Pancreas (tissue), 10 donors: ENCODE data around the gene FYCO1. TPM values are rescaled to one million over a fixed set of nuclear protein-coding genes. Genes with fewer than 3 reads are reported as not detected.

Experiments
- ATAC-seq, 4 donors: fragments of 200-7000 bp; cut with Tn5 transposase; one replicate each; pipeline versions ENCODE4 v1.8.0 to v1.9.1; 2020; ENCODE audit warnings: mild to moderate bottlenecking in 4 of 4, moderate library complexity in 4 of 4
- DNase-seq, 6 donors: peaks; one replicate each; pipeline ENCODE4 v3.0.0-alpha.2; 2020
- FAIRE-seq: peaks from 2 replicates; lab custom pipeline; 2012; peaks lifted over from hg19 to GRCh38; lab: Jason Lieb, UNC
- H3K27ac ChIP-seq, 4 donors: fragments of 200-600 bp; sonication (generic); 1 replicate in 3 of 4; 2 replicates in 1 of 4; pipeline versions ENCODE4 v1.5.0 to v1.8.0; 2020
- H3K27me3 ChIP-seq, 4 donors: fragments of 200-600 bp; one replicate each; pipeline ENCODE4 v1.8.0; 2021
- H3K36me3 ChIP-seq, 3 donors: fragments of 200-600 bp; sonication (generic) in 1 of 3; one replicate each; pipeline versions ENCODE4 v1.5.0 to v1.8.0; 2020 to 2021
- H3K4me1 ChIP-seq, 3 donors: fragments of 200-600 bp; one replicate each; pipeline ENCODE4 v1.8.0; 2021
- H3K4me3 ChIP-seq, 4 donors: fragments of 200-600 bp; sonication (generic) in 2 of 4; one replicate each; pipeline versions ENCODE4 v1.5.0 to v1.8.0; 2020 to 2021
- H3K9me3 ChIP-seq, 4 donors: fragments of 200-600 bp; one replicate each; pipeline ENCODE4 v1.8.0; 2021
- WGBS, 2 donors: extraction: QIAGEN DNeasy Blood & Tissue Kit; methylation state at CpG; one replicate each; pipeline ENCODE4 v1.1.7; 2013; 5-methylcytosine and 5-hydroxymethylcytosine counted together
- intact Hi-C, 3 donors: fragments of 100-400 bp; cut with DNase I; formaldehyde crosslinking; loops; one replicate each; pipeline versions ENCODE4 v1.11.1 to v1.14.2; 2022
- polyA plus RNA-seq, 2 donors: library from polyadenylated mRNA; stranded (reverse); fragments of 200-250 nt; gene quantifications; one replicate each; pipeline ENCODE4 v1.2.3, GENCODE V29; 2013
- total RNA-seq, 6 donors: library from RNA; stranded (reverse); fragmentation: NEBNext Ultra II Directional in 4 of 6; extraction: Animal tissue kit (Norgen Biotek cat#: 25700) in 4 of 6; gene quantifications; one replicate each; pipeline versions ENCODE4 v1.2.1 to v1.2.4, GENCODE V29; 2021 to 2023
- TF ChIP-seq, protein P1 (sequence below), 4 donors: fragments of 200-600 bp; sonication (generic) in 3 of 4; IDR thresholded peaks; one replicate each; pipeline versions ENCODE4 v1.5.0 to v1.8.0; 2021; ENCODE audit warnings: antibody characterized with exemption in 4 of 4
- donor health status: healthy with polysubstance abuse.
- donor health status: DM: no; HTN: no; CAD: no; lungs with moderate emphysema.
- donor health status: DM: no; HTN: no; CAD: no.
- donor health status: control.
- donor health status: control.
- donor health status: Bipolar disorder and iron deficiency.
- donor health status: DM: yes; HTN: yes; CAD: no.
- donor health status: DM: no; HTN: no; CAD: no.
- donor health status: DM: no; HTN: no; CAD: no.
- donor health status: DM: yes; HTN: yes; CAD: no.

Gene FYCO1
- total and polyA plus RNA-seq, 8 donors: 9.3 to 25.1 (median 15.7) TPM

GRCh38 chr3:45896956-45897355 is 98.7 kb downstream of the FYCO1 start:
- Histone ChIP-seq H3K36me3 (no peaks in the 10 kb centered on the region), H3K9me3 (no peaks in the 10 kb centered on the region), H3K4me1 (no peaks in the 10 kb centered on the region), H3K27ac (no peak overlapping the region), H3K4me3 (no peak overlapping the region), H3K27me3 (no peaks in the 10 kb centered on the region)
- intact Hi-C loops: no loop called here
- TF ChIP-seq, protein P1, sequence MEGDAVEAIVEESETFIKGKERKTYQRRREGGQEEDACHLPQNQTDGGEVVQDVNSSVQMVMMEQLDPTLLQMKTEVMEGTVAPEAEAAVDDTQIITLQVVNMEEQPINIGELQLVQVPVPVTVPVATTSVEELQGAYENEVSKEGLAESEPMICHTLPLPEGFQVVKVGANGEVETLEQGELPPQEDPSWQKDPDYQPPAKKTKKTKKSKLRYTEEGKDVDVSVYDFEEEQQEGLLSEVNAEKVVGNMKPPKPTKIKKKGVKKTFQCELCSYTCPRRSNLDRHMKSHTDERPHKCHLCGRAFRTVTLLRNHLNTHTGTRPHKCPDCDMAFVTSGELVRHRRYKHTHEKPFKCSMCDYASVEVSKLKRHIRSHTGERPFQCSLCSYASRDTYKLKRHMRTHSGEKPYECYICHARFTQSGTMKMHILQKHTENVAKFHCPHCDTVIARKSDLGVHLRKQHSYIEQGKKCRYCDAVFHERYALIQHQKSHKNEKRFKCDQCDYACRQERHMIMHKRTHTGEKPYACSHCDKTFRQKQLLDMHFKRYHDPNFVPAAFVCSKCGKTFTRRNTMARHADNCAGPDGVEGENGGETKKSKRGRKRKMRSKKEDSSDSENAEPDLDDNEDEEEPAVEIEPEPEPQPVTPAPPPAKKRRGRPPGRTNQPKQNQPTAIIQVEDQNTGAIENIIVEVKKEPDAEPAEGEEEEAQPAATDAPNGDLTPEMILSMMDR (IDR thresholded peaks at IDR 0.05): no peak
- ATAC-seq: no peak
- no peak for FAIRE-seq
- WGBS, 2 donors: 76 to 89% methylated on average over 3 of the region's 3 CpGs
- DNase-seq: no peak

DNA sequence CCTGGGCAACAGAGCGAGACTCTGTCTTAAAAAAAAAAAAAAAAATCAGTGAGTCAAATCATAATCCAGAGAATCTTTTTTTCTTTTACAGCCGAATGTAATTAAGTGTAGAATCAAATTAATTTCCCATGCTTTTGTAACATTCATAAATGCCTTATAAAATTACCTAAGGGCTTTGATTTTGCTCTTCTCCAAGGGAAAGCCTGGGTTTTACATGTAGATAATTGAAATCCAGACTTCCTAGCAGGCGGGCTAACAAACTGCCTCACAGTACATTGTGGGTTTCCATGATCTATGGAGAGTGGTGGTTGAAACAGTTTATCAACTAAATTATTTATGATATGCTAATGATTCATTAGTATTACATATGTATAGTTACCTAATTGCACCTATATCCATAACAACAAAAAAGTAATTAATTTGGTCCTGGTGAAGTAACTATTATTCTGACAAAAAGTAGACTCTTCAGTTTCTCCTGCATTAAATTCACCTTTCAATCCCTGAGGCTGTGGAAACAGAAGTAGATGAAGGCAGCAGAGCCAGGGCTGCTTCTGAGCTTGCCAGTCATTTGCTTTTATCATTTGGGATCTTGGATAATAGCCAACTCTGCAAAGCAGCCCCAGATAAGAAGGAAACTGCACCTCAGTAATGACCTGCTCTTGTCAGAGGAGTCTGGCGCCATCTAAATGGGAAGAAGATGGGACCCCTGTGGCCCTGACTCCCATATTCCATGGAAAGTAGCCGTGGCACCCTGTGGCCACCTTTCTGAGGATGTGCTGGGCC is 99.7 kb downstream of the FYCO1 start:
- FAIRE-seq (no peak), DNase-seq (no peak), ATAC-seq (no peak)
- Histone ChIP-seq H3K4me1 (no peaks in the 10 kb centered on the region), H3K36me3 (no peaks in the 10 kb centered on the region), H3K9me3 (no peaks in the 10 kb centered on the region), H3K27me3 (no peaks in the 10 kb centered on the region), H3K27ac (no peak overlapping the region), H3K4me3 (no peak overlapping the region)
- intact Hi-C loops: no loop called here
- 91 to 98% methylated on average over 5 of the region's 5 CpGs for WGBS, 2 donors
- TF ChIP-seq, protein P1 (IDR thresholded peaks at IDR 0.05): no peak

- WGBS, 2 donors: 76 to 89% methylated on average over 6 of the region's 6 CpGs
- intact Hi-C loops: no loop called here
- ATAC-seq (no peak), DNase-seq (no peak), FAIRE-seq (no peak)
- TF ChIP-seq, protein P1 (IDR thresholded peaks at IDR 0.05): no peak
- Histone ChIP-seq H3K36me3 (no peaks in the 10 kb centered on the region), H3K4me1 (no peaks in the 10 kb centered on the region), H3K27ac (no peak overlapping the region), H3K9me3 (no peaks in the 10 kb centered on the region), H3K27me3 (no peaks in the 10 kb centered on the region), H3K4me3 (no peak overlapping the region)
Observed at GRCh38 chr3:45894015-45894414, 101.6 kb downstream of the FYCO1 start.

GRCh38 chr3:45892161-45892560 is 103.5 kb downstream of the FYCO1 start:
- no peak for DNase-seq
- WGBS, 2 donors: 96 to 97% methylated on average over 1 of the region's 1 CpG
- no peaks in the 10 kb centered on the region for H3K27me3 ChIP-seq
- TF ChIP-seq, protein P1 (IDR thresholded peaks at IDR 0.05): no peak
- no peaks in the 10 kb centered on the region for H3K36me3 ChIP-seq
- no peak overlapping the region for H3K27ac ChIP-seq
- intact Hi-C loops: no loop called here
- no peak overlapping the region for H3K4me3 ChIP-seq
- no peaks in the 10 kb centered on the region for H3K9me3 ChIP-seq
- no peak for ATAC-seq
- no peaks in the 10 kb centered on the region for H3K4me1 ChIP-seq
- no peak for FAIRE-seq

DNA sequence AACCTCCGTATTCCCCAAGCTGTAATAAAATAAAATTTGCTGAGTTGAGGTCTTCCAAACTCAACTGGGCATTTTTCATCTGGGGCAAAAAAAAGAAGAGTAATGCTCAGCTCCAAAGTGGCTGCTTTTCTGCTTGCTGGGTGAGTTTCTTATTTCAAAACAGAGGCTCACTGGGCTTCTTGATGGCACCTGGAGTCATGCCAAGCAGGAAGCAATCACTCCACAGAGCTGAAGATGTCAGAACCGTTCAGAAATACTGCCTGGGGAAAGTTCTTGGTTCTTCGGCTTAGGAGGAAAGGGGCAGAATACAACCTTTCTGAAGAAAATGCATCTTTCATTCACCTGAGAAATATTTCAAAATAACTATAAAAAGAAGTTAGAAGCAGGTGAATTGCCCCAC is 105.2 kb downstream of the FYCO1 start:
- no peak overlapping the region for H3K4me3 ChIP-seq
- TF ChIP-seq, protein P1 (IDR thresholded peaks at IDR 0.05): no peak
- H3K4me1 ChIP-seq: no peaks in the 10 kb centered on the region
- ATAC-seq (no peak), DNase-seq (no peak), FAIRE-seq (no peak)
- H3K27ac ChIP-seq: no peak overlapping the region
- 51 to 55% methylated on average over 3 of the region's 3 CpGs for WGBS, 2 donors
- intact Hi-C loops: no loop called here
- no peaks in the 10 kb centered on the region for H3K36me3 ChIP-seq
- no peaks in the 10 kb centered on the region for H3K27me3 ChIP-seq
- no peaks in the 10 kb centered on the region for H3K9me3 ChIP-seq
